Retinal pigment epithelial cell (primary cell): ENCODE data around the gene TTLL9.
"Not testable (repeated sequence)": the region's sequence is repeated elsewhere in the genome, so short reads cannot be mapped to it uniquely, and the experiment has no call there.

ENCODE experiments used
- DNase-seq: peaks from one replicate; pipeline ENCODE4 v3.0.0-alpha.2; 2010; ENCODE audit warnings: low read depth
- H3K4me3 ChIP-seq: 2 replicates; pipeline ENCODE4 v1.5.1; 2011; ENCODE audit warnings: mild to moderate bottlenecking, low read length, control low read depth, moderate library complexity
- TF ChIP-seq, protein P1 (sequence below): conservative IDR thresholded peaks from 2 replicates; pipeline ENCODE4 v1.5.1; 2011; ENCODE audit warnings: low read depth, low read length, control low read depth, inconsistent platforms

Gene TTLL9

DNA sequence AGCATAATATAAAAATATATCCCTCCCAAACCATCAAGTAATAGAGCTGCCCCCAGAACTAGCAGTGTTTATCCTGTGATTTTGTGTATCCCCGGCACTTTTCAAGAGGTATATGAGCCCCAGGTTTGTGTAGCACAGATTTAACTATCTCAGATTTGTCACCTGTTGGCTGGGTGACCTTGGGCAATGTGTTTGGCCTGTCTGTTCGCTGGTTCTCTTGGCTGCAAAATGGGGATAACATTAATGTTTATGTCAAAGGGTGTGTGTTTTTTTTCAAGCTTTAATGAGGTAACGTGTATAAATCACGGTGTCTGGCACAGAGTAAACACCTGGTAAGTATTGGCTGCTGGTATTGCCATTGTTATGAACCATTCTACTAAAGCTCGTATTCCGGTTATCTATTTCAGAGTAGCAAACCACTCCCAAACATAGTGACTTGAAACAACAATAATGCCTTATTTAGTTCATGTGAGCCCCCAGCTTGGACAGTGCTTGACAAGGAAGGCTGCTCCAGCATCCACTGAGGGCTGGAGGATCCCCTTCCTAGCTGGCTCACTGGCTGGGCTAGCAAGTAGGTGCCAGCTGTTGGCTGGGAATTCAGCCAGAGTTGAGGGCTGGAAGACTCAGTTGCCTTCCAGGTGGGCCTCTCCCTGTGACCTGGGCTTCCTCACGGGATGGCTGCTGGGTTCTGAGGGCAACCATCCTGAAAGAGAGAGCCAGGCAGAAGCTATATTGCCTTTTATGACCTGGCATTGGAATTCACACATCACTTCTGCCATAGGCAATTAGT lies 45.3 kb downstream of the TTLL9 start:
- TF ChIP-seq, protein P1, sequence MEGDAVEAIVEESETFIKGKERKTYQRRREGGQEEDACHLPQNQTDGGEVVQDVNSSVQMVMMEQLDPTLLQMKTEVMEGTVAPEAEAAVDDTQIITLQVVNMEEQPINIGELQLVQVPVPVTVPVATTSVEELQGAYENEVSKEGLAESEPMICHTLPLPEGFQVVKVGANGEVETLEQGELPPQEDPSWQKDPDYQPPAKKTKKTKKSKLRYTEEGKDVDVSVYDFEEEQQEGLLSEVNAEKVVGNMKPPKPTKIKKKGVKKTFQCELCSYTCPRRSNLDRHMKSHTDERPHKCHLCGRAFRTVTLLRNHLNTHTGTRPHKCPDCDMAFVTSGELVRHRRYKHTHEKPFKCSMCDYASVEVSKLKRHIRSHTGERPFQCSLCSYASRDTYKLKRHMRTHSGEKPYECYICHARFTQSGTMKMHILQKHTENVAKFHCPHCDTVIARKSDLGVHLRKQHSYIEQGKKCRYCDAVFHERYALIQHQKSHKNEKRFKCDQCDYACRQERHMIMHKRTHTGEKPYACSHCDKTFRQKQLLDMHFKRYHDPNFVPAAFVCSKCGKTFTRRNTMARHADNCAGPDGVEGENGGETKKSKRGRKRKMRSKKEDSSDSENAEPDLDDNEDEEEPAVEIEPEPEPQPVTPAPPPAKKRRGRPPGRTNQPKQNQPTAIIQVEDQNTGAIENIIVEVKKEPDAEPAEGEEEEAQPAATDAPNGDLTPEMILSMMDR: no peak
- DNase-seq: no peak
- H3K4me3 ChIP-seq: no peak overlapping the region

GRCh38 chr20:31916708-31917107 lies 46.3 kb downstream of the TTLL9 start:
- TF ChIP-seq, protein P1: no peak
- H3K4me3 ChIP-seq: no peak overlapping the region
- DNase-seq: no peak

- not testable (repeated sequence) for H3K4me3 ChIP-seq, DNase-seq
These were observed 47.6 kb downstream of the TTLL9 start for GRCh38 chr20:31917962-31918412.

GRCh38 chr20:31918466-31919105 lies 48.2 kb downstream of the TTLL9 start:
- TF ChIP-seq, protein P1: no peak
- DNase-seq: no peak
- H3K4me3 ChIP-seq: no peak overlapping the region

- TF ChIP-seq, protein P1: no peak
- no peak for DNase-seq
- no peak overlapping the region for H3K4me3 ChIP-seq
These were observed 49.1 kb downstream of the TTLL9 start for GRCh38 chr20:31919410-31920155.

DNA sequence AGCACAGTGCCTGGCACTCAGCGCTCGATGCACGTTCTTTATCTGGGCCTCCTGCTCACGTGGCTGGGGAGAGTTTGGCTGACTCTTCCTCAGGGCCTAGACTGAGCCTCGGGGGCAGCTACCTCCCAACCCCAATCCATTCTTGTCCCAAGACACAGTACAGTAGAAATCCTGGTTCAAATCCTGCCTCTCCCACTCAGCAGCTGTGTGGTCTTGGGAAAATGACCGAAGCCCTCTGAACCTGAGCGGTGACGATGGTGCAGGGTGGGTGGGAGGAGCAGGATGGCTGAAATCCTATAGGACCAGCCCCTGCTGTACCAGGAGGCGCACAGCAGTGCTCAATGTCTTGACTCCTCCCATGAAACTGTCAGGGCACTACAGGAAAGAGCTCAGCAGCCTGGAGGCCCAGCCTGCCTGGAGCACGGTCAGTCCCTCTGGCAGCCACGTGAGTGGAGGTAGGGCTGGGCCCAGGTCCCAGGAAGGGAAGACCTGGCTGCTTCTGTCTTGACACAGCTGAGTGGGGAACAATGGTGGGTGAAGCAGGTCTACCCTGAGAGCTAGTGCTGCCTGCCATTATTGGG lies 49.9 kb downstream of the TTLL9 start:
- DNase-seq: no peak
- TF ChIP-seq, protein P1: no peak
- no peak overlapping the region for H3K4me3 ChIP-seq

- DNase-seq, H3K4me3 ChIP-seq: not testable (repeated sequence)
These were observed 51.0 kb downstream of the TTLL9 start for GRCh38 chr20:31921480-31921879.
